Measurements from ENCODE around the gene RNU1-4.
"Not testable (repeated sequence)": the region's sequence is repeated elsewhere in the genome, so short reads cannot be mapped to it uniquely, and the experiment has no call there.

DNA sequence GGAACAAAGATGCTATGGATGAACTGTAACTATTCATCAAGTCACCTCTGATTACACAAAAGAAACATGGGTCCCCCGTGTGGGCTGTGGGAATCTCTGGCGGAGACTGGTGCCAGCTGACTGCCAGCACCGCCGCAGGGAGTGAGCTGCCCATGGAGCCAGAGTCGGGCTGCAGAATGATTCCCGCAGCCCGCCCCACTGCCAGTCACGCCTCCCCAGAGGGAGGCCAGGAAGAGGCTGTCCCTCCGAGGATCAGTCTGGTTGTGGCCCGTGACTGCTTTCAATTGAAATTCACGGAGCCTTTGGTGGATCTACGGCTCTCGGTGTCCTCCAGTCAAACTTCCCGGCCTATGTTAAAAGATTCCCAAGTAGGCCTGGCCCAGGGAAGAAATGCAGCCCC is 27.7 kb upstream of the RNU1-4 start:
- TF ChIP-seq POLR2A (IDR thresholded peaks at IDR 0.05), result not testable (repeated sequence)
- TF ChIP-seq, protein P1, sequence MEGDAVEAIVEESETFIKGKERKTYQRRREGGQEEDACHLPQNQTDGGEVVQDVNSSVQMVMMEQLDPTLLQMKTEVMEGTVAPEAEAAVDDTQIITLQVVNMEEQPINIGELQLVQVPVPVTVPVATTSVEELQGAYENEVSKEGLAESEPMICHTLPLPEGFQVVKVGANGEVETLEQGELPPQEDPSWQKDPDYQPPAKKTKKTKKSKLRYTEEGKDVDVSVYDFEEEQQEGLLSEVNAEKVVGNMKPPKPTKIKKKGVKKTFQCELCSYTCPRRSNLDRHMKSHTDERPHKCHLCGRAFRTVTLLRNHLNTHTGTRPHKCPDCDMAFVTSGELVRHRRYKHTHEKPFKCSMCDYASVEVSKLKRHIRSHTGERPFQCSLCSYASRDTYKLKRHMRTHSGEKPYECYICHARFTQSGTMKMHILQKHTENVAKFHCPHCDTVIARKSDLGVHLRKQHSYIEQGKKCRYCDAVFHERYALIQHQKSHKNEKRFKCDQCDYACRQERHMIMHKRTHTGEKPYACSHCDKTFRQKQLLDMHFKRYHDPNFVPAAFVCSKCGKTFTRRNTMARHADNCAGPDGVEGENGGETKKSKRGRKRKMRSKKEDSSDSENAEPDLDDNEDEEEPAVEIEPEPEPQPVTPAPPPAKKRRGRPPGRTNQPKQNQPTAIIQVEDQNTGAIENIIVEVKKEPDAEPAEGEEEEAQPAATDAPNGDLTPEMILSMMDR (IDR thresholded peaks at IDR 0.05), result not testable (repeated sequence)

All from body of pancreas (tissue), 4 donors.